C4-2B (cell line): ENCODE results near the gene GRIN1.

Experiments used
- CTCF ChIP-seq: fragments of 450-650 bp; conservative IDR thresholded peaks from 2 replicates; pipeline ENCODE4 v1.5.1; 2017; ENCODE audit warnings: mild to moderate bottlenecking
- ZFX ChIP-seq: fragments of 450-650 bp; IDR thresholded peaks from 2 replicates; pipeline ENCODE4 v1.6.1; 2017

- no peak for TF ChIP-seq CTCF
- TF ChIP-seq ZFX: no peak
Measured at GRCh38 chr9:137206602-137207001, 67.6 kb downstream of the GRIN1 start.
